DND-41 (cell line): ENCODE data around the gene CUBN.

Source experiments
- ATAC-seq: fragments of 200-7000 bp; cut with Tn5 transposase; 3 replicates; pipeline ENCODE4 v1.9.1; 2021; ENCODE audit warnings: low read depth; ENCODE audit not compliant: insufficient read depth
- DNase-seq: peaks from one replicate; pipeline ENCODE4 v3.0.0-alpha.2; 2020
- H2AFZ ChIP-seq: 2 replicates; pipeline ENCODE4 v1.6.0; 2012; ENCODE audit warnings: low read depth, low read length
- H3K27ac ChIP-seq: 2 replicates; pipeline ENCODE4 v1.5.1; 2012; ENCODE audit warnings: low read length, inconsistent platforms
- H3K27me3 ChIP-seq: fragments of 200-600 bp; sonication (generic); 2 replicates; pipeline ENCODE4 v1.6.0; 2012; ENCODE audit warnings: low read length, mild to moderate bottlenecking, inconsistent platforms; ENCODE audit not compliant: insufficient read depth, poor library complexity
- H3K36me3 ChIP-seq: 2 replicates; pipeline ENCODE4 v1.5.1; 2012; ENCODE audit warnings: low read length, inconsistent platforms; ENCODE audit not compliant: insufficient read depth
- H3K4me1 ChIP-seq: 2 replicates; pipeline ENCODE4 v1.5.1; 2012; ENCODE audit warnings: mild to moderate bottlenecking, low read length; ENCODE audit not compliant: insufficient read depth
- H3K4me2 ChIP-seq: 2 replicates; pipeline ENCODE4 v1.6.0; 2012; ENCODE audit warnings: mild to moderate bottlenecking, moderate library complexity, low read length, inconsistent platforms; ENCODE audit not compliant: insufficient read depth
- H3K4me3 ChIP-seq, 2 experiments: fragments of 200-600 bp in 1 of 2; shearing (Covaris generic) in 1 of 2; 2 replicates each; pipeline ENCODE4 v1.5.1; 2012 to 2016; ENCODE audit warnings: inconsistent platforms in 2 of 2, low read length in 2 of 2, mild to moderate bottlenecking in 2 of 2, low read depth in 1 of 2, moderate library complexity in 1 of 2
- H3K79me2 ChIP-seq: 2 replicates; pipeline ENCODE4 v1.6.0; 2012; ENCODE audit warnings: low read length, inconsistent platforms; ENCODE audit not compliant: insufficient read depth
- H3K9ac ChIP-seq: 2 replicates; pipeline ENCODE4 v1.6.0; 2012; ENCODE audit warnings: low read depth, mild to moderate bottlenecking, inconsistent platforms, low read length, moderate library complexity
- H3K9me3 ChIP-seq: 2 replicates; pipeline ENCODE4 v1.5.1; 2012; ENCODE audit warnings: low read length, moderate library complexity, mild to moderate bottlenecking, inconsistent platforms; ENCODE audit not compliant: insufficient read depth, severe bottlenecking
- H4K20me1 ChIP-seq: 2 replicates; pipeline ENCODE4 v1.6.0; 2012; ENCODE audit warnings: low read length; ENCODE audit not compliant: insufficient read depth
- CTCF ChIP-seq: IDR thresholded peaks from 2 replicates; pipeline ENCODE4 v1.5.1; 2012; ENCODE audit warnings: borderline replicate concordance, low read length, moderate library complexity, mild to moderate bottlenecking; ENCODE audit not compliant: poor library complexity, severe bottlenecking; ENCODE audit errors: extremely low read depth
- EZH2 ChIP-seq: IDR thresholded peaks from 3 replicates; pipeline ENCODE4 v1.6.1; 2012; ENCODE audit warnings: borderline replicate concordance, low read depth, mild to moderate bottlenecking, moderate library complexity, low read length, inconsistent platforms; ENCODE audit not compliant: severe bottlenecking

The CUBN gene

DNA sequence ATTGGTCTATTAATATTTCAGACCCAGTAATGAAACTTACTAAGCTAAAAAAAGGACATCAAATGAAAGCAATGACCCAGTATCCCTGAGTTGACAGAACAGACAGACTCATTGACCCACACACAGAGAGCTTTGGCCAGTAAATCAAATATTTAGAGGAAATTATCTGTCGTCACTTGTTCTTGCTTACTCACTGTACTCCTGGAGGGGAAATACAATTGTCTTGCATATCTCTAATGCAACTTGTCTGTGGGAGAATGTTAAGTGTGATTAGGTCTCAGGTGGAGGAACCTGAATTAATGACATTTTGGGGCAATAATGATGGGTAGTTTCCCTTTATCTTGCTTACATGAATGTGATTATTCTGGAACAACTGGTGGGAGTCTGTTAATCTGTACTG, 80.4 kb downstream of the CUBN start:
- no peak overlapping the region for H2AFZ ChIP-seq
- no peak for DNase-seq
- H3K27me3 ChIP-seq: no peaks in the 10 kb centered on the region
- H3K9me3 ChIP-seq: no peaks in the 10 kb centered on the region
- no peak overlapping the region for H3K9ac ChIP-seq
- no peaks in the 10 kb centered on the region for H4K20me1 ChIP-seq
- no peak for ATAC-seq
- no peaks in the 10 kb centered on the region for H3K36me3 ChIP-seq
- no peak for TF ChIP-seq EZH2
- no peak for TF ChIP-seq CTCF
- no peak overlapping the region for H3K27ac ChIP-seq
- no peak overlapping the region for H3K4me3 ChIP-seq
- no peaks in the 10 kb centered on the region for H3K79me2 ChIP-seq
- no peaks in the 10 kb centered on the region for H3K4me1 ChIP-seq
- no peak overlapping the region for H3K4me2 ChIP-seq

DNA sequence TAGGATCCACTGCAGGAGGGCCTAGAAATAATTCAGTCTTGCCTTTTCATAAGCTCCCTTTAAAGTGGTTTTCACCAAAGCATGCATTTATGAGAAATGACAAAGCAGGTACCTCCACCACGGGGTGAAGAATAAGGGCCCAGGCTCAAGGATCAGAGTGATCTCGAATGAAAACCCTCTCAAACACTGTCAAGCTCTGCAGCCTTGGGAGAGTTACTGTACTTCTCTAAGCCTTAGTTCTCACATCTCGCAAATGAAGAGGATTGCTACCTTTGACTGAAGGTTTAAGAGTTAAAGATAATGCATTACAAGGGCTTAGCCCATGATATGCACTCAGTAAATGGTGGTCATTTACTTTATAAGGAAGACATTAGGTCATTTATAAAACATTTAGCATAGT, 81.7 kb downstream of the CUBN start:
- Histone ChIP-seq H4K20me1 (no peaks in the 10 kb centered on the region), H3K27ac (no peak overlapping the region), H3K9ac (no peak overlapping the region)

DNA sequence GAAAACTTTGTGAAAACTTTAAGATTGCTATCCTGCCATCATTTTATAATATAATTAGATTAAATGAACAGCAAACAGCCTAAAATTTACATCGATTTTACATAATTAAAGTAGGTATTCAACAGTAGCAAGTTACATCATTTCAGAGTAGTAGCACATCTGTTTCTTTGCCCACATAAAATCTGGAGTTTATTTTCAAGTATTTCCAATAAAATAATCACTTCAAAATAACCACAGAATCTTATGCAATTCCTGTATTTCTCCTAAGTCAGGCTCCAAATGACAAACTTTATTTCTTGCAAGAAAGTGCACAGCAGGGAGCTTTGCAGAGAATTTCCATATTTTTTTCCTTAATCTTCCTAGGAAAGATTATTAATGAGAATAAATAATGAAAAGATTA, 82.6 kb downstream of the CUBN start:
- no peak overlapping the region for H3K27ac ChIP-seq
- H3K4me3 ChIP-seq: no peak overlapping the region

More for the DNA sequence above, 81.7 kb downstream of the CUBN start:
- no peak for TF ChIP-seq CTCF
- TF ChIP-seq EZH2: no peak
- no peaks in the 10 kb centered on the region for H3K36me3 ChIP-seq
- H3K4me2 ChIP-seq: no peak overlapping the region
- H2AFZ ChIP-seq: no peak overlapping the region
- ATAC-seq (no peak), DNase-seq (no peak)
- H3K4me1 ChIP-seq: no peaks in the 10 kb centered on the region
- H3K4me3 ChIP-seq: no peak overlapping the region
- no peaks in the 10 kb centered on the region for H3K27me3 ChIP-seq
- no peaks in the 10 kb centered on the region for H3K9me3 ChIP-seq
- H3K79me2 ChIP-seq: no peaks in the 10 kb centered on the region

More for the DNA sequence above, 82.6 kb downstream of the CUBN start:
- Histone ChIP-seq H2AFZ (no peak overlapping the region), H3K4me2 (no peak overlapping the region), H3K27me3 (no peaks in the 10 kb centered on the region), H3K9me3 (no peaks in the 10 kb centered on the region), H4K20me1 (no peaks in the 10 kb centered on the region), H3K36me3 (no peaks in the 10 kb centered on the region), H3K4me1 (no peaks in the 10 kb centered on the region), H3K9ac (no peak overlapping the region), H3K79me2 (no peaks in the 10 kb centered on the region)
- ATAC-seq (no peak), DNase-seq (no peak)
- TF ChIP-seq CTCF (no peak), EZH2 (no peak)
